22Rv1 (cell line): ENCODE data around the gene GAPDH.

Experiments
- CTCF ChIP-seq: fragments of 450-650 bp; IDR thresholded peaks from 2 replicates; pipeline ENCODE4 v1.5.1; 2017; ENCODE audit warnings: mild to moderate bottlenecking
- ZFX ChIP-seq: fragments of 450-650 bp; IDR thresholded peaks from 2 replicates; pipeline ENCODE4 v1.6.1; 2017; ENCODE audit warnings: antibody characterized with exemption, borderline replicate concordance

- TF ChIP-seq CTCF (no peak), ZFX (no peak)
These were observed 7.3 kb downstream of the GAPDH start for GRCh38 chr12:6541371-6542165.
